Measurements from ENCODE around the gene DPYSL5.
"Not testable (repeated sequence)": the region's sequence is repeated elsewhere in the genome, so short reads cannot be mapped to it uniquely, and the experiment has no call there.

DPYSL5 gene

DNA sequence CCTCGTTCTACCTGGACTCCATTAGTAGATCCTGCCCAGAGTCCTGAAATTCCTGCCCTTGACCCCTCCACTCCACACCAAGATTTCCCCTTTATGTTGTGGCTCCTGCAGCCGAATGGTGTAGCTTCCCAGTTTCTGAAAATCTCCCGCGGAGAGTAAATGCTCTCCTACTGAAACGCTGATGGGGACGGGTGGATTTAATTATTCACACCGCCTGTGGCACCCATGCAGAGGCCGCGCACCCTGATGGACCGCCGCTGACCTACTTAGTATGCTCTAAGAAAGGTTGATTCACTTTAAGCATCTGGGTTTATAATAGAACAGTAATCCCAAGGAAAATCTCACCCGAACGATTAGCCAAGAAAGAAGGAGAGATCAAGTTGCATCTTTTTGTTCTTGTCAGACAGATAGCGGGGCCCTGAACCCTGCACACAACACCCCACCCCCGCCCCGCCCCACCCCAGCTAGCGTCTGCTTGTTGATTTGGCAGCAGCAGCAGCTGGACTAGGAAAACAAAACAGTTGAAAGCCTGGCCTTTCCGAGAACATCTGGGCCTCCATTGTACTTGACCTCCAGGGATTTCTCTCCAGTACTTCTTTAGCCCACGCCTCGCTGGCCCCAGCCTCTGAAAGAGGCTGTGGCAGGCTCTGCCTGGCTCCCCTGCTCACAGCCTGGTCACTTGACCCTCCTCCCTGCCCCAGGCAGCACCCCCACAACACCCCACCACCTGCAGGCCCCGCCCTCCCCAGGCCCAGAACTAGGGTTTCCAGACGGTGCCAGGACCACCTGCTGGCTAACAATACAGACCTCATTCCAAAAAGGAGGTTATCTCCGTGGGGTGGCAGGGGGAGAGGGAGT, 53.6 kb downstream of the DPYSL5 start:
- DNase-seq (ENCODE audit: low spot score), result no peak

- no peak for DNase-seq (ENCODE audit: low spot score)
Observed at GRCh38 chr2:26903676-26904075, 55.7 kb downstream of the DPYSL5 start.

- DNase-seq (ENCODE audit: low spot score), result no peak
Observed at GRCh38 chr2:26904839-26905238, 56.9 kb downstream of the DPYSL5 start.

DNA sequence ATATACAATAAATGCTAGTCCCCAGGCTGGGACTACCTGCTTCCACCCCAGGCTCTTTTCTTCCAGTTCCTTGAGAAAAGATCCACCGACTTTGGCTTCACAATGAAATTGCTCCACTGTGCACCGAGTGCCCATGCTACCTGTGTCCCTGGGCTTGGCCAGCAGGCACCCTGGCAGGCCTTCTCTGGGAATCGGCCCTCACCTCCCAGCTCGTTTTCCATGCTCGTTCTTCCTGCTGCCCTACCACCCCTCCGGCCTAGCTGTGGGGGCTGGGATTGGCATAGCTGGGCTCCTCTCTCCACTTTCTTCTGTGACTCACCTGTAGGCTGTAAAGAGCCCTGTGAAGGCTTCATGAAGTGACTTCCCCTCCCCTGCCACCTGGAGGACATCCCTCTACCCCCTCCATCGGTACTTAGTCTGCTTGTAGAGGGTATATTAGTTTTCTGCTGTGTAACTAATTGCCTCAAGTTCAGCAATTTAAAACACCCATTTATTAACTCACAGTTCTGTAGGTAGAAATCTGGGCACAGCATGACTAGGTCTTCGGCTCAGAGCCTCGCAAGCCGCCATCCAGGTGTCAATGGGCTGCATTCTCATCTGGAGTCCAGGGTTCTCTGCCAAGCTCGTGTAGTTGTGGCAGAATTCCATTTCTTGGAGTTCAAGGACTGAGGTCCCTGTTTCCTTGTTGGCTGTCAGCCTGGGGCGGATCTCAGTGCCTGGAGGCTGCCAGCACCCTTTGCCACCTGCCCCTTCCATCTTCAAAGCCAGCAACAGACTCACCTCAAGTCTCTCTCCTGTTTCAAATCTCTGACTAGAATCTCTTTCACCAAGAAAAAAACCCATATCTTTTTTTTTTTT, 57.6 kb downstream of the DPYSL5 start:
- no peak for DNase-seq (ENCODE audit: low spot score)

GRCh38 chr2:26907416-26907815, 59.5 kb downstream of the DPYSL5 start:
- no peak for DNase-seq (ENCODE audit: low spot score)

DNA sequence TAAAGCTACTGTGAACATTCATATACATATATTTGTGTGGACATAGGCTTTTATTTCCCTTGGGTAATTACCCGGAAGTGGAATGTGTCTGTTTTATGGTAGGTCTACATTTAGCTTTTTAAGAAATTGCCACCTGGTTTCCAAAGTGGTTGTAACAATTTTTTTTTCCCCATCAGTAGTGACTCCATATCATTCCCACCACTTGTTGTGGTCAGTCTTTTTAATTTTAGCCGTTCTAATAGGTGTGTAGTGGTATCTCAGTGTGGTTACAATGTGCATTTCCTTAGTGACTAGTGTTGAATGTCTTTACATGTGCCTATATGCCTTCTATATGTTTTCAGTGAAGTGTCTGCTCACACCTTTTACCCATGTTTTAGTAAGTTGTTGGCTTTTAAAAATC, 62.2 kb downstream of the DPYSL5 start:
- DNase-seq (ENCODE audit: low spot score), result no peak

DNA sequence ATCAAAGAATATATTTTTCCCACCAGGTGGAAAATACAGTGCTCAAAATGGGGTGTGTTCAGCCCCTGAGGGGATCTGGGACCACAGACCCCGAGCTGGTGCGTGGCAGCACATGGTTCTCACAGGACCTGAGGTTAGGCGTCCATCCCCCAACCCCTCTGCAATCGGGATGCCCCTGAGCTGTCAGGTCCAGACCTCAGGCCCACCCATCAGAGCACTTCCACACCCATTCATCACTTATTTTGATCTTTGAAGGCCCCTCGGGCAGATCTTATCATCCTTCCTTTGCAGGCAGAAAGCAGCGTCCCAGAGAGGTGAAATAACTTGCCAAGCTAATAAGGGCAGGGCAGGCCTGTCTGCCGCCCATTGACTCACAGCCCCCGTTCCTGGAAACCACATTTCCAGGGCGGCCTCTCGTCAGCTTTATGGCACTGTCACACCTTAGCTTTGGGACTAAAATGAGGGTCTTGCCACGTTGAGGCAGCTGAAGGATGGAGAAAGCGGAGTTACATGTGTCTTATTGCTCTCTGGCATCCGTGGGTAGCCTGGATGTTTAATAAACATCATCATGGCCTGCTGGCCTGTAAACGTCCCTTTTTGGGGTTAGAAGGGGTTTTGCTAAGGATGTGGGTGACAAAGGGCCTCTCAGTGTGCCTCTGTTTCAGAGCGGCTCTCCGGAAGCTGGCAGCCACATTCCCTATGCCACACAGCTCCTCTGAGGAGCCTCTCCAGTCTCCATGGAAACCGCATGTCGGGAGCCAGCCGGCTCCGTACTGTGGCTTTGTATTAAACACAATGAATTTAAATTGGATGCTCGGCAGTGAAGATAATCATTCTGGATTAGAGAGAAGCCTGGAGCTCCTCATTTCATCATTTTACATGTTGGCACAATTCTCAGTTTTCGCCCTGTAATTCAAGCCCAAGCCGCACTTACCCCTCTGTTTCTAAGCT, 64.3 kb downstream of the DPYSL5 start:
- no peak for DNase-seq (ENCODE audit: low spot score)

DNA sequence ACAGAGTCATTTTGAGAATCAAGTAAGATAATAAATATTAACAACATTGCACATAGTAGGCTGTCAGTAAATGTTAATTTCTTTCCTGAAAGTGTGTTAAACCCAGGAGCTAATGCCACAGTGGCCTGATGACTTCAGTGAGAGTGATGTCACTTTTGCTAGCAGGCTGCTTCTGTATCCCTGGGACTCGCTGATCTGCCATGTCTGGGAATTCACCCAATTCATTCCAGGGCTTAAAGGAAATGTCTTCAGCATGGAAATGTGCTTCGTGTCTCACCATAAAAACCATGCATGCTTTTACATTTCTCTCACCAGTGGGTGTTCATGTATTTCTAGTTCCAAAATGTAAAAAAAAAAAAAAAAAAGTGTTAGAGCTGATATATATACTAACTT, 65.7 kb downstream of the DPYSL5 start:
- no peak for DNase-seq (ENCODE audit: low spot score)

DNA sequence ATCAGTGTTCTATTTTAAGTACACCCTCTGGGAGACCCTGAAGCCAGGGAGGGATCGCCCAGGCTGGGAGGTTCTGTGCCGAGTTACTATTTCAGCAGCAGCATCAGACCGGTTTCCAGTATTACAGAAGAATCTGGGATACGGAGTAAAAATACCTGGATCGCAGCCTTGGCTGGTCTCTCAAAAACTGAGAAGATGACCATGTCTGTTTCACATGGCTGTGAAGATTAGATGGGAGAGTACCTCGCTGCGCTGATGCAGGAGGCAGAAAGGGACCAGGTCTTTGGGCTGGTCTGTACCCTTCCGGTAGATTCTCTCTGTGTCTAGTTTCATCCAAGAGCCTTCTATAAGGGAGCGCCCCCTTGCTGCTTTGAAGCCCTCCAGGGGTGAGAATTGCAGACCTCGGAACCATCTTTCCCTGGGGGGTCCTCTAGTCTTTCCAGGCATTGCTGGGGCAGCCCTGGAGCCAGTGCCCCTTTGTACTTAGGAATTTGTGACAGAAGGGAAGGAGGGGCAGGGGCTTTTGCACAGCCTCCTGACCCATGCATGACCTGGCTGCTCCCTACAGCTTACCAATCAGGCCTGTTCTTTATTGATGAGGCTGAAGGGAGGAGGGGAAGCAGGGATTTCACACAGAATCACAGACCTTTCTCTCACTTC, 66.2 kb downstream of the DPYSL5 start:
- DNase-seq (ENCODE audit: low spot score), result no peak

- no peak for DNase-seq (ENCODE audit: low spot score)
Observed at GRCh38 chr2:26914659-26915310, 66.9 kb downstream of the DPYSL5 start.

DNA sequence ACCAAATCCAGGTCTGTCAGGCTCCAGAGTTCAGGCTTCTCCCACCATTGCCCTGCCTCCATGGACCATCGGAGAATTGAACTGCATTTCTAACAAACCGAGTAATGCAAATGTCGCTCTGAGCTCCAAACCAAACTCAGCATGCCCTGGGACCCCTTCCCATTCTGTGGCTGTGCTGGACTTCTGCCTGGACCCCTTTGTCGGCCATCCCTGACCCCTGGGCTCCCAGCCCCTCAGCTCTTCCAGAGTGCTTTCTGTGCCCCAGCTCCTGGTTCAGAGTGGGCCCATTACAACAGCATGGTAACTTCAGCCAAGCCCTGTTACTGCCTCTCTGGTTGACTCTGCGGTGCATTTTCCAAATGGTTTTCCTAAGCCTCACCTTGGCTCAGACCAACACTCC, 67.4 kb downstream of the DPYSL5 start:
- DNase-seq (ENCODE audit: low spot score), result no peak

DNA sequence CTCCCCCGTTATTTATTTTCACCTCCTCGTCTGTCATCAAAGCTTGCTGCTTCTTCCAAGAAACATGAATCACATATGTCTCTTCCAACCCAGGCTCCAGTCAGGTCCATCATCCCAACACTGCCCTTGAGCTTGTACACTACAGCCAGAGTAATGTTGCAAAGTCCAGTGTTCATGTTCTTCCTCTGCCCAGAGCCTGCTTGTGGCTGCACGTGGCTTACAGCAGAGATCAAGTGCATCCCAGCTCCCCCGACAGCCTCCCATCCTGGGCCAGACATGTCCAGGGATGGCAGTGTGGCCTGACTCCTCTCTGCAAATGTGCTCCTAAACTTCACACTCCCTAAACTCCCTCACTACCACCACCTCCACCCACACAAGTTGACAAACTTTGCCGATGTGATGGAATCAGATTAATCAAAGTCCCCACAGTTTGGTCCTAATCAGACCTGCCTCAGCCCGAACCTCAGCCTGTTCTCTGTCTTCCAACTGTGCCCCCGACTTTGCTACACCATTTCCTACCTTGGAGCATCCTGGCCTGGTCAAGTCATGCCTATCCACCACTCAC, 68.3 kb downstream of the DPYSL5 start:
- DNase-seq (ENCODE audit: low spot score), result no peak

DNA sequence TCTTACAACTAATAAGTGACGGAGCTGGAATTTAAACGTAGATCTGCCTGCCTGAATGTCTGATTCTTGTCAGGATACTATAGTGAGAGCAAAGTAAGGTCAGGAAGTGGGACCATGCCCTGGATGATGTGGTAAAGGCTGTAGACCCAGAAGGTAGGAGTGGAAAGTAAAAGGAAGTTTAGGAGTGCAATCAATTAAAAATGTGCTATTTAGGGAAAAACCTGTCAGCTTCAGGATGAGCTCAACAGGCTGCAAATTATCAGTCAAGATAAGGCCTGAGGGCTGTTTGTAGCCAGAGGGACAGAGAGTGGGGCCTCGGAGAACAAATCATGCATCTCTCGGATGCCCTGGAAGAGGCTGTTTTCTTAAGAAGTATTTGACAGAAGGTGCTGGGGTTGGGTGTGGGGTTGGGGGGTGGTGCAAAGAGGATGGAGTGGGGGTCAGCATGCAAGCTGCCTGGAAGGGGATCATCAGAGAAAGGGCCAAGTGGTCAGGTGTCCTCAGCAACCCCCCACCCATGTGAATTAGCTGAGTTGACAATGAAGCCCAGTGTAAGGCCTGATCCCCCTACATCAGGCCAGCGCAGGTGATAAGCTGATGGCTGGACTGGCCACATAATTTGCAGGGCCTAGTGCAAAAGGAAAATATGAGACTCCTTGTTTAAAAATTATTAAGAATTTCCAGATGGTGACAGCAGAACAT, 69.4 kb downstream of the DPYSL5 start:
- DNase-seq (ENCODE audit: low spot score), result no peak

- no peak for DNase-seq (ENCODE audit: low spot score)
Observed at GRCh38 chr2:26921323-26921722, 73.4 kb downstream of the DPYSL5 start.

DNA sequence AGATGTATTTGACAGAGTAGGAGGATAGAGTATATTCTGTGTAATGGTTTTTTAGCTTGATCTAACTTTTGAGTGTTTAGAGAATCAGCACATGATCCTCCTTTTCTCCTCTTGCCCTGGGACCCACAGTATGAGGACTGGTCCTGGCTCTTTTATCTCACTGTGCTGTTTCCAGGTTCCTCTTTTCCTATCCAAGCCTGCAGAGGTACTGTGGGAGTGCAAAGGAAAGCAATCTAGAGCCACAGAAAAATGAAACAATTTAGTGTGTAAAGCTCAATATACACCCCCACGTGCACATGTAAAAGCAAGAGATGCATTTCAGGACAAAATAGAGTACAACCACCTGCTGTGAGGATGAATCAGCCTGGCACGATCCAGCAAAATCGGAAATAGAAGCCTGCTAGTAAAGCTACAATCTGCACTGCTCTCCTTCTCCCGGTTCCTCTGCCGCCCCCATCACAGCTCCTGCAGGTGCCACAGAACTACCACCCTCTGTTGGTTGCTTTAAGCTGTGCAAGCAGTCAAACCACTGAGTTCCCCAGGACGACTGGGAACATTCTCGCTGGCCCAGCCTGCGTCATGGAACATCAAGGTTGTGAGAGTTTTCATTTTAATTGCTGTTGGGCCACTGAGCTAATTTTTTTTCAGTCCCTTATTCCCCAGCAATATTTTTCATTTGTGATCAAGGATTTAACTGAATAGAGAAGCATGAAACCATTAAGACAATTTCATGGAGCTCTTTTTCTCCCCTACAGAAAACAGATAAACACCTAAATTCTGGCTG, 74.7 kb downstream of the DPYSL5 start:
- peak; percentile 26 for DNase-seq (ENCODE audit: low spot score)

GRCh38 chr2:26923189-26923466, 75.2 kb downstream of the DPYSL5 start:
- DNase-seq (ENCODE audit: low spot score), result not testable (repeated sequence)

- no peak for DNase-seq (ENCODE audit: low spot score)
Observed at GRCh38 chr2:26924731-26925099, 76.8 kb downstream of the DPYSL5 start.

DNA sequence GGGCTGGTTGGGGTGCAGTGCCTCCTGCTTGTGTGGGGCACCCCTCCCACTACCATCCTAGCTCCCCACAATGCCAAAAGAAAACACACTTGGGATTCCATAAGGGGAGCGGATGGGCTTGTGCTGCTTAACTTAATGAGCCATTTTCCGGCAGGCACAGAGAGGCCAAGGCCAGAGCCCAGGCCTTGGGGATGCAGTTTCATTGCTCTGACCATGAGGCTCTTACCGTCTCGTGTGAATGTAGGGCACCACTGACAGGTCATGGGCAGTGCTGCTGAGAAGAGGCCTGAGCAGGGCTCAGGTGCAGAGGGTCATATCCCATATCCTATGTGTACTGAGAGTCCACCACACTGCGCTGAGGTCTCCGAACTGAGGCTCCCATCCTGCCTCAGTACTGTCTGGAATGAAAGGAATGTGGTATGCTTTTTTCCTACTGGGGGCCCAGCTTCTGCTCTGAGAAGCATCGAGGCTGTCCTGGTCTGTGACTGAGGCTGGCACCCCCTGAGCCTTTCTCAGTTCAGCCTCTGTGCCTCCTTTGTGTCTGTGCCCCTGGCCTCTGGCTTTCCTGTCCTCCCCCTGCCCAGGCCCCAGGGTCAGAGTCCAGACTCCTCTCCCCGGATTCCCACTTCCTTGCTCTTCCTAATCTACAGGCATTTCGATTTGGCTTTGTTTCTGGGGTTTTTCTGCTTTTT, 77.3 kb downstream of the DPYSL5 start:
- DNase-seq (ENCODE audit: low spot score), result no peak

DNA sequence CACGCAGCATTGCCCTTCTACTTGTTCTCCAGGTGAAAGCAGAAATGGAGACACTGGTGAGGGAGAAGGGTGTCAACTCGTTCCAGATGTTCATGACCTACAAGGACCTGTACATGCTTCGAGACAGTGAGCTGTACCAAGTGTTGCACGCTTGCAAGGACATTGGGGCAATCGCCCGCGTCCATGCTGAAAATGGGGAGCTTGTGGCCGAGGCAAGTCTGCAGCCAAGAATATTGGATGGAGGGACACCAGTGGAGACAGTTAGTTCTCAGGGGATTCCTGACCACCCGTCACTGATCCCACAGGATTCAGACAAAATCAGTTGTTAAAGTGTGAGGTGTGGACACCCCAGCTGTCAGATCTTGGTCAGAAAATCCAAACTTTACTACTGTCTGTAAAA, 79.3 kb downstream of the DPYSL5 start:
- no peak for DNase-seq (ENCODE audit: low spot score)
